C4-2B (cell line): ENCODE results near the gene ACTR6.
A peak's percentile ranks its signal among the peaks of the same experiment; 100 is the strongest.

ENCODE experiments used
- H3K27ac ChIP-seq: fragments of 450-650 bp; 2 replicates; pipeline ENCODE4 v1.5.1; 2017
- ZFX ChIP-seq: fragments of 450-650 bp; IDR thresholded peaks from 2 replicates; pipeline ENCODE4 v1.6.1; 2017
- TF ChIP-seq, protein P1 (sequence below): fragments of 450-650 bp; conservative IDR thresholded peaks from 2 replicates; pipeline ENCODE4 v1.5.1; 2017; ENCODE audit warnings: mild to moderate bottlenecking

ACTR6 gene

DNA sequence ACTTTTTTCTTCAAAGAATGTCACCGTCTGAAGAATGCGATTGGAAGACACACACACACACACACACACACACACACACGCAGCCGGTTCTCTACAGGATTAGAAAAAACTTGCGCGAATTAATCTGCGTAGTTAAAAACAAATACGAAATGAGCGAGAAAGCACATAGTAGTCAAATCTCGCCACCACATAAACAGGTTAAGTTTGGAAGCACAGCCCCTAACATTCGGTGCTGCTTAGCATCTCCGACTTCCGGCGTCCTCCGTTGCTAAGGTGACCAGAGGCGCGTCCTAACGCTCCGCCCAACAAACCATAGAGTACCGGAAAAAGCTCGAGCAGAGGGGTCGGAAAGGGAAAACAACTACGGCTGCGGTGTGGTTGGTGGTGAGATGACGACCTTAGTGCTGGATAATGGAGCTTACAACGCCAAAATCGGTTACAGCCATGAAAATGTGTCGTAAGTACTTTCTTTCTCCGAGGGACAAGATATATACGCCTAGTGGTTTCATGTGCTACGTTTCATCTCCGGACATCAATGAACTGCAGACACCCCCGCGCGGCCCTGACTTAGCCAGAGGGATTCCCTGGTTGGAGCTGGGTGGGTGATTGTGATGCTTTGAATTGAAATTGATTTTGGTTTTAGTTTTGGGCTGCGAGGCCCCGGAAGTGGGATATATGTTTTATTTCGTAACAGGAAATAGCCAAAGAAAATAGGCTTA lies at the start of gene ACTR6:
Gene ACTR6 (plus strand): TSS at position 353 of the 719 bp plus-strand sequence. CDS start 37 bp downstream, at position 390.
- H3K27ac ChIP-seq = peak within 1 kb of the TSS; percentile 81
- TF ChIP-seq, protein P1, sequence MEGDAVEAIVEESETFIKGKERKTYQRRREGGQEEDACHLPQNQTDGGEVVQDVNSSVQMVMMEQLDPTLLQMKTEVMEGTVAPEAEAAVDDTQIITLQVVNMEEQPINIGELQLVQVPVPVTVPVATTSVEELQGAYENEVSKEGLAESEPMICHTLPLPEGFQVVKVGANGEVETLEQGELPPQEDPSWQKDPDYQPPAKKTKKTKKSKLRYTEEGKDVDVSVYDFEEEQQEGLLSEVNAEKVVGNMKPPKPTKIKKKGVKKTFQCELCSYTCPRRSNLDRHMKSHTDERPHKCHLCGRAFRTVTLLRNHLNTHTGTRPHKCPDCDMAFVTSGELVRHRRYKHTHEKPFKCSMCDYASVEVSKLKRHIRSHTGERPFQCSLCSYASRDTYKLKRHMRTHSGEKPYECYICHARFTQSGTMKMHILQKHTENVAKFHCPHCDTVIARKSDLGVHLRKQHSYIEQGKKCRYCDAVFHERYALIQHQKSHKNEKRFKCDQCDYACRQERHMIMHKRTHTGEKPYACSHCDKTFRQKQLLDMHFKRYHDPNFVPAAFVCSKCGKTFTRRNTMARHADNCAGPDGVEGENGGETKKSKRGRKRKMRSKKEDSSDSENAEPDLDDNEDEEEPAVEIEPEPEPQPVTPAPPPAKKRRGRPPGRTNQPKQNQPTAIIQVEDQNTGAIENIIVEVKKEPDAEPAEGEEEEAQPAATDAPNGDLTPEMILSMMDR = no peak; the same call in 1 of the 2 replicates
- TF ChIP-seq ZFX = peak; percentile 31; the same call in 1 of the 2 replicates

DNA sequence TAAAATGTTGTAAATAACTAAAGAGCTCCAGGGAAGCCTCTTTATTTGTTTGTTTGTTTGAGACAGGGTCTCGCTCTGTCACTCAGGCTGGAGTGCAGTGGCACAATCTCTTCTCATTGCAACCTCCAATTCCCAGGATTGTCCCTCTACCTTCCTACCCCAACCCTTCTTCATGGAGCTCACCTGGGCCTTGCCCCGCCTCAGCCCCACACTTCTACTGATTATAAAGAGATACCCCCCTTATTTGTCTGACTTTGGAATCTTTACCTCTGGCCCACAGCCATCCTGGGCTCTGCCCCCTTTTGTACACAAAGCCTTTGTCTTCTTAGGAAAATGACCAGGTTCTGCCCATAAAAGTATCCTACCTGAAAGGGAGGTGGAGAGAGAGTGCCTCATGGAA lies 48.8 kb upstream of the ACTR6 start:
- no peak overlapping the region for H3K27ac ChIP-seq
- TF ChIP-seq, protein P1 = no peak
- TF ChIP-seq ZFX = no peak

DNA sequence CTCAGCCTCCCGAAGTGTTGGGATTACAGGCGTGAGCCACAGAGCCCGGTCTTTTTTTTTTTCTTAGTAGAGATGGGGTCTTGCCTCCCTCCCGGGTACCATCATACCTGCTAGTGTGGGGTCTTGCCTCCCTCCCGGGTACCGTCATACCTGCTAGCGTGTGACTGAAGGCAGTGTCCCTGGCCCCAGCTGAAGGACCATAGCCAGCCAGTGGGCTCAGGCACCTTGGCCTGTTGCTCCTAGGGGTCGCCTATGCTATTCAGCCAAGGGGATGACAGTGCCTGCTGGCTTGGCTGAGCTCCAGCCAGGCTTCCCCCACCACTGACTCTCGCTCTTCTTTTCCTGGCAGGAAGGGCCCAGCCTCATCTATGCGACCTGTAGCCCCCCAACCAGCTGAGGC lies 47.5 kb upstream of the ACTR6 start:
- H3K27ac ChIP-seq = no peak overlapping the region
- no peak for TF ChIP-seq ZFX
- TF ChIP-seq, protein P1 = no peak

DNA sequence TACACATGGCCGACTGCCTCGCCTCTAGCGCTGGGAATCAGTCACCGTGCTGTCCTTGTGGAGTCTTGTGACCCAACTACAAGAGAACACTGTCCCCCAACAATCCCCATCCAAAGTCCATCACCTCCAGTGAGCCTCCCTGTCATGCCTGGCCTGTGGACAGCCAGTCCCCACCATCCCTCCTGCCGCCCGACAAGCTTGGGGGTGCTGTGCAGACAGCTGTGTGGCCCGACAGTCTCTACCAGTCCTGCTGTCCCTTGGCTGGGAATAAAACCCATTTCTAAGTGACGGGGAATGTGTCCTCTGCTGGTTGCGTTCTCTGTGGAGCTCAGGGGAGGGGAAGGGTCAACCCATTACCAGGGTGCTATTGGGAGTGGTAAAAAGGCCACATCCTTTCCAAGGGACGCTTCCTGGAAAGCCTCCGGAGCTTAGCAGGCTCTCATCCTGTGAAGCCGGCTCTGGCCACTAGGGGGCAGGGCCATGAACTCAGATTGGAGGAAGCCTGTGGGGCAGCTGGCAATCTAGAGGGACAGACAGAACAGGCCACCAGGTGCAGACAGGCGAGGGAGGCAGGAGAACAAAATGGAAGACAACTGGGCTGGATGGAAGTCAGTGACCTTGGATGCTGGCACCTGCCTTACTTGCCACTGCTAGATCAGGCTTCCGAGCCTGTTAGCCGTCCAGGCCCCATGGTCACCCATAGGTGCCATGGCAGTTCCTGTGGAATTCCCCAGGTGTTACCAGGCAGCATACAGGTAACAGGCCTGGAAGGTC lies 46.0 kb upstream of the ACTR6 start:
- H3K27ac ChIP-seq = no peak overlapping the region
- no peak for TF ChIP-seq ZFX
- TF ChIP-seq, protein P1 = peak; percentile 89

DNA sequence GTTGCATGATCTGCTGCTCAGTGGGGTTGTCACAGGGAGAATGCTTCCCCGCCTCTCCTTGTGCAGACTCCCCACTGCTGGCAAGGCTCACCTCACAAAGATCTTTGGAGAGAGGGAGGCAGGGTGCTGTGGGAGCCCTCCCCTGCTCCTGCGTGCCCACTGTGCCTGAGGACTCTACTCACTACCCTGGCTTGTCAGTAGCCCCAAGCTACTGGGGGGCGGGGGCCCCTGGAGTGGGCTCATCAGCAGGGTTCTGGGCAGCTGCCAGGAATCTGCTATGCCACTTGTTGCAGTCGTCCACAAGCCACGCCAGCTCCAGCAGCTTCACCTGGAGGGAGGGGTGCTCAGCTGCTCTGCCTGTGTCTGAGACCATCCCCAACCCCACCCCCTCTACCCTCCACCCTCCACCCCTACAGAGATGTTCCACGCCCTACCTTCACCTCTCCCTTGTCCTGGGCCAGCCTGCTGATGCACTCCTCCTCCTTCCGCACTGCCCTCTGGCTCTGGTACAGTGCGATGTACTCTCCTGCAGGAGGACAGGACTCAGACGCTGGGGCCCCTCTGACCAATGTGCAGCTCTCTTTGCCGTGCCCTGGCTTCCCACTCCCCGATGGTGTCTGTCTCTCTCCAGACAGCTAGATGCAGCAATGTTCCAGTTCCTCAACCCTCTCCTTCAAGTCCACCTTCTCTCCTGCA lies 43.7 kb upstream of the ACTR6 start:
- TF ChIP-seq, protein P1 = no peak
- no peak for TF ChIP-seq ZFX
- H3K27ac ChIP-seq = no peak overlapping the region

DNA sequence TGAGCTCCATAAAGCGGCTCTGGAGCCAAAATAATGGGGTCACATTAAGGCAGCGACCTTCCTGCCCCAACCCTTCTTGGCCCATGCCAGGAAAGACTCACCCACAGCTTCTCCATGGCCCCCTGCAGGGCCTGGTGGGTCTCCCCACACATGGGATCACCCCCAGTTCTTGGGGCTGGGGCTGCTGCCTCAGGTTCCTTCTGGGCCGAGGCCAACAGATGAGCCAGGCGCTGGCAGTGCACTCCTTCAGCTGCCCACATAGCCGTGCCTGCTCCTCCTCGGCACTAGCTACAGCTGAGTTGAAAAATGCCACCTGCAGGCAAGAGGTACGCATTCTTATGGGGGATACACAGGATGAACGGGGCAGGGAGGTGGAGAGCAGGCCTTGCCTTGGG lies 43.2 kb upstream of the ACTR6 start:
- no peak for TF ChIP-seq ZFX
- TF ChIP-seq, protein P1 = no peak
- H3K27ac ChIP-seq = no peak overlapping the region

DNA sequence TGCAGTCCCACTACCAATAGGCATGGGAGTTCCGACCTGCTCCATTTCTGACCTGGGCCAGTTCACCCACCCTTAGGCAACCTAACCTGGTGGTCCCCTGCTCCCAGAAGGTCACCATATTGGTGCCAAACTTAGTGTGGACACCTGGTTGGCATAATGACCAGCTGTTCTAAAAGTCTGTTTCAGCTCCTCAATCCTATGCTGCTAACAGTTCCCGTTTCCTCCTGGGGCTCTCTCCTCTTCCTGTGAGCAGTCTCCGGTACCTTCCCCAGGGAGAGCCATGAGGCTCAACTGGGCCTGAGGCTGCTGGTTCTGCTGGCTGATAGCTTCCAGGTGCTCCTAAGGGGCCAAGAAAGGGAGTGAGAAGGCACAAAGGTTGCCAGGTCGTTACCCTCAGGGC lies 42.1 kb upstream of the ACTR6 start:
- H3K27ac ChIP-seq = no peak overlapping the region
- TF ChIP-seq ZFX = no peak
- TF ChIP-seq, protein P1 = no peak
